CD4-positive, alpha-beta T cell treated with Interleukin-6 for 4 hours (primary cell): ENCODE measurements around the gene RTL10.

Source experiments
- DNase-seq: peaks from one replicate; pipeline ENCODE4 v3.0.0-alpha.2; 2020; ENCODE audit warnings: mixed read lengths

The RTL10 gene

DNA sequence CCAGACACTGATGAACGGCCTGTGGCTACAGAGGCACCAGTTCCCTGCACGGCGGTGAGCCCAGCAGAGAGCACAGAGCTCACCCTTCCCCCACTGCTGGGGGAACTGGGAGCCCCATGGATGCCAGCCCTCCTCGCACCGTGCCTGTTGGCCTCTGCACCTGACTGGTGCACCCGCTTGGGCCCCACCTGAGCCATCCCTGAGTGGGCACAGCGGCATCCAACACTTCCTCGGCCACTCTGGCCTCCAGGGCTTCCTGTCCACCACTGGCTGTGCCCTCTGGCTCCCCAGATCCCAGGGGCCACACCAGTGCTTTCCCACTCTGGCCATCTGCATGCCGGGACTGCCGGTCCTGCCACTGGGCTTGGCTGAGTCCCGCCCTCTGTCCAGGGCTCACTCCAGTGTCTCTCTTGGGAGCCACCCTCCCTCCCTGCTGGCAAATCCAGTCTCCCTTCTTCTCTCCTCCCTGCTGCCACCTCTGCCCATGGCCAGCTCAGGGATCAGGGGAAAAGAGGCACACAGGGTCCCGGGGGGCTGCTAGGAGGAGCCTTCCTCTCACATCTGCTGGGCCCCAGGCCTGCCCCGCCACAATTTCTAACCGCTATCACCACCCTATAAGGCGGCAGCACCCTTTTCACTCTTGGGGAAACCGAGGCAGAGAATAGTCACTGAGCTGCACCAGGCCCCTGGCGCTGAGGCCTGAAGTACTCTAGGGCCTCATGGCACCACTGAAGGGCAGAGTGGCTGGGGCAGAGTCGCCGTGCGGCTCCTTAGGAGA is 33.0 kb downstream of the RTL10 start:
- no peak for DNase-seq

DNA sequence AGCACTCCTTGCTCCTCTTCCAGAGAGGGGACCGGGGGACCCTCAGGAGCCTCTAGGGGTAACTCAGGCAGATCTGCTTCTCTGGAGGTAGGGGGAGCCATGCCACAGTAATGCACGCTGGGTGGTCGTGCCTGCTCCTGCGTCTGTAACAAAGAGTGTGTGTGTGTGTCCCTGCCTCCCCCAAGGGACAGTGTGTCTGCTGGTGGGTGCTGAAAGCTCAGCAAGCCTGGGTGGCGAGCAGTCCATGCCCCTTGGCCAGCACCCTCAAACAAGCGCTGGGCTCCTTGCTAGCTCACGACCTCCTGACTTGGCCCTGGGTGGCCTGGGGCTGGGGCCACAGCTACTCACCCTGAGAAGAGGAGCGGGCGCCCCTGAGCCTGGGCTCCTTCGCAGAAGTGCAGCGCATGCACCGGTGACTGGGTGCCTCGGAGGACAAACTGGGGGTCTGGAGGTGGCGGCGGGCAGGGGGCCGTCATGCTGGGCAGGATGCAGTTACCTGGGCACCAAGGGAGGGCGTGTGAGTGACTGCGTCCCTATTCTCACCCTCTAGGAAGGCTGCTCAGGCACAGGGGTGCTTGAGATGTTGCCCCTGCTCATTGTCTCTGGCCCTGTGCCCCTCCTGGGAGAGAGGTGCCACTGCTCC is 33.7 kb downstream of the RTL10 start:
- DNase-seq = no peak

DNA sequence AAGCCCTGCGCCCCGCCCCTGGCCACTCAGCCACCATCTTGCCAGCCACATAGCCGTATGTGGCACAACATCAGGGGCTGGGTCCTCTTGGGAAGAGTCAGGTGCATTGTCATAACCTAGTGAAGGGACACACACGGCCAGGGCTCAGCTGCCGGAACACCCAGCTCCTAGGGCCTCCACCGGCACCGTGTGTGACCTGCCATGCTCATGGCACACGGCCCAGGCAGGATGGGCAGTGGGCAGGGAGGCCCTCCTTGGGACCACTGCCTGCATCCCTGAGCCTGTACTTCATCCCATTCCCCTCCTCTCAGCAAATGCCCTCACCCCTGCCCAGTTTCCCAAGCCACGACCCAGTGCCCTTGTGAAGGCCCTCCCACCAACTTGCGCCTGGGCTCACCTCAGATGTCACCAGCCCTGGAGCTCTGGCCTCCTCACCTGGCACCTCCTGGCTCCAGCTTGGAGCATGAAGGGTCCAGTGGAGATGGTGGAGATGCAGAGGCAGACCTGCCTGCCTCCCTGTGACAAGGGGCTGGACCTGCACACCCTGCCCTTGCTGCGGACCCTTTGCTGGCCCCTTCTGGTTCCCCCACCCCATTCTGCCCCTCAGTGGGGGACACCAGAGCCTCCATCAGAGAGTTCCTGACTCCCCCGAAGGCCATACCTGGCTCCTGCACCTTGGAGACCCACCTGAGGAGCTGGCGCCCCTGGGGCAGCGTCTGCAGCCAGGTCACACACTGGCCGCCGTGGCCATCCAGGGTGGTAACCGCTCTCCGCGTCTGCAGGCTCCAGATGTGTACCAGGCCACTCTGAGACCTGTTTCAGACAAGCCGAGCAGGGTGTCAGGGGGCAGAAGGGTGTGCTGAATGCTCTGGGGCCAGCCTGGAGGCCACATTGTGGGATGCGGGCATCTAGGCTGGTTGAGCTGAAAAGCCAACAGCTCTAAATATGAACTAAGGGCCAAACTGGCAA is 34.5 kb downstream of the RTL10 start:
- DNase-seq = no peak

DNA sequence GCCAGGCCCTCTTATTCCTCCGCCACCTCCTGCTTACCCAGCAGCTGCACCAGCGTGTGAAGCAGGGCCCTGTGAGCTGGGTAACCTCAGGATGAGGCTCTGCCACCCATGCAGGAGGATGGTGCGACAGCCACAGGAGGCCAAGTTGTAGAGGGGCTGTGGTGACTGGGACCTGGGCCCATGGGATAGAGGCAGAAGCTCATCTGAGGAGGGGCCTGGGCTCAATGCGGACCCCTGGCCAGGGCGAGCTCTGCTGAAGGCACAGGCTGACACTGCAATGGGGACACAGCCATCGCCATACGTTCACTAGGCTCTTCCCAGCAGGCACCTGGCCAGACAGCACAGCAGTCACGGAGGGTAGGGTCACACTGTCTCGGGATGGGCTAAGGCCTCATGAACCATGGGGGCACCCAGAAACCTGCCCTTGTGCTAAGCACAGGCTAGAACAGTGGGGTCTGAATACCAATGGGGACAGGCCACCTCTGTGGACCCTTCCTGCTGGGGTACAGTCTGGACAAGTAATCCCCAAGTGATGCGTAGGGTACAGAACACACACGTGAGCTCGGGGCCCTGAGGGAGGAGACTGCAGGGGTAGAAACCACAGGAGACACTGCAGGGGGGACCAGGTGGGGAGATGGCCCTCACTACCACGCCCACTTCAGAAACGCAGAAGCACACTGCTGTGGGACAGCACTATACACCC is 35.3 kb downstream of the RTL10 start:
- DNase-seq = no peak

DNA sequence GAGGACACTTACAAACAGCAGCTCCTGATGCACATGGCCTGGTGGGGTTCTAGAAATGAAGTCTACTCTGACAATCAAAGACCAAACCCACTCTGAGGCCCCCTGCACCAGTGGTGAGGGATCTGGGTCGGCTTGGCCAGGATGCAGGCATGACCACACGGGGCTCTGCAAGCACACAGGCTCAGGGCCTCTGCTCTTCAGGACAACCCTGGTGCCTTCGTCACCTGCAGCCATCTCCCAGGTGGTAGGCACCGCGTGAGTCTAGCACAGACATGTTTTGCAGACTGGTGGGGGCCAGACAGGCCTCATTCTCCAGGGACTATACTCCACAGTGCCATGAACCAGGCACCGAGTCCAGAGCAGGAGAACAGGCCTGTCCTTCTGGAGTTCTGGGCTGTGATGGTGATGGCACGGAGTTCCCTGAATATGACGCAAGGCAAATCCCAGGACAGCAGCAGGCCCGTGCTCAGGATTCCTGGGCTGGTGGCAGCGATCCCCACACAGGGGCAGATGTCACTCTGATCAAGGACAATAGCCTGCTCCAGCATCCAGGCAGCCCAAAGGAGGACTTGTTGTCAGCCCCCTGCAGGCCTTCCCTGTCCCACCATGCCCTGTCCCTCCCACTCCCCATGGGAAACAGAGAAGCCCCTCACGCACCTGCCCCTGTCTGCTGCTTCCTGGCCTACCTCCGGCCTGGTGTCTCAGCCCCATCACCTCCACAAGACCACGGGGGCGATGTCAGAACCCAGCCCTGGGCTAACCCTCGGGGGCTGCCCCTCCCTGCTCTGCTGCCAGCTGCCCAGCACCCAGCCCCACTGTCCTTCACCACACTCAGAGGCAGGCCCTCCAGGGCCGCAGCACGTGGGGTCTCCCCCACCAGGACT is 36.1 kb downstream of the RTL10 start:
- DNase-seq = no peak

DNA sequence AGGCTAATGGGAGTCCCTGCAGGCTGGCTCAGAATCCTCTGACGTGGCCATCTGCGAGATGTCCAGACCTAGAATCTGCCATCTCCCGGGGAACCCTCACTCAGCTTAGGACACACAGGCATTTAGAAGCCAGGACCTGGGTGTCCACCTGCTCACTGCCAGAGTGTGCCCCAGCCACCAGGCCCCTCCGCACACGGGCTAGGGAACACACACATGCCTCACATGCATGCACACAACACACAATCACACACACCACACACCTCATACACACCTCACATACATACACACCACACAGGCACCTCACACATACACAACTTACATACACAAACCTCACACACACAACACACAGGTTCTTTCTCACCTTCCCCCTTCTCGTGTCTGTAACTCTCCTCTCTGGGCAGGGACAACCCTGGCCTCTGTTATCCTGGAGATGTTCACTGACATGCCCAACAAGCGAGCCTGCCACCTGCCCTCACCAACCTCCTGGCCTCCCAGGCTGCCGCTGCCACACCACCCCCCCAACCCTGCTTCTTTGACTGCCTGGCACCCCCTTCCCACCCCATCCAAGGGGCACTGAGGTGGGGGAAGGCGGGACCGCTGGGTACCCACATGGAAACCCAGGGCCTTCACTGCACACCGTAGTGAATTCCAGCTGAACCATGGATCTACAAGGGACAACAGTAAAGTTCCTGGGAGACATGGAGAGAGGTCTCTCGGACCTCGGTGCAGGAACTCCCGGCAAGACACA is 38.1 kb downstream of the RTL10 start:
- no peak for DNase-seq

DNA sequence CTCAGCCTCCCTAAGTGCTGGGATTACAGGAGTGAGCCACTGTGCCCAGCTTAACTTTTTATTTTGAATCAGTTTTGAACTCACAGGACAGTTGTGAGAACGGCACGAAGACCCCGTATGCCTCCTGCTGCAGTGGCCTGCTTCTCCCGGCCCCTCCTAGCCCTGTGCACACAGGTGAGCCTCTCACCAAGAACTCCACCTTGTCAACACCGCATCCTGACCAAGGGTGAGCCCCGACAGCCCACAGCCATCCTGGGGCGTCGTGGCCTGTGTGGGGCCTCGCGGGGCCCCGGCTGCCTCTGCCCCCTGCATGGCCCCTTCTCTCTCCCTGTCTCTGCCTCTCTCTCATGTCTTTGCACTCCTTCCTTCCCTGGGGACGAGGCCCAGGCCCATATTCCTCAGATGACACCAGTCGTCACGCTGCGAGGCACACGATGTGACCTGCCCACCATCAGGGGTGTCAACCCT is 38.8 kb downstream of the RTL10 start:
- DNase-seq = no peak

DNA sequence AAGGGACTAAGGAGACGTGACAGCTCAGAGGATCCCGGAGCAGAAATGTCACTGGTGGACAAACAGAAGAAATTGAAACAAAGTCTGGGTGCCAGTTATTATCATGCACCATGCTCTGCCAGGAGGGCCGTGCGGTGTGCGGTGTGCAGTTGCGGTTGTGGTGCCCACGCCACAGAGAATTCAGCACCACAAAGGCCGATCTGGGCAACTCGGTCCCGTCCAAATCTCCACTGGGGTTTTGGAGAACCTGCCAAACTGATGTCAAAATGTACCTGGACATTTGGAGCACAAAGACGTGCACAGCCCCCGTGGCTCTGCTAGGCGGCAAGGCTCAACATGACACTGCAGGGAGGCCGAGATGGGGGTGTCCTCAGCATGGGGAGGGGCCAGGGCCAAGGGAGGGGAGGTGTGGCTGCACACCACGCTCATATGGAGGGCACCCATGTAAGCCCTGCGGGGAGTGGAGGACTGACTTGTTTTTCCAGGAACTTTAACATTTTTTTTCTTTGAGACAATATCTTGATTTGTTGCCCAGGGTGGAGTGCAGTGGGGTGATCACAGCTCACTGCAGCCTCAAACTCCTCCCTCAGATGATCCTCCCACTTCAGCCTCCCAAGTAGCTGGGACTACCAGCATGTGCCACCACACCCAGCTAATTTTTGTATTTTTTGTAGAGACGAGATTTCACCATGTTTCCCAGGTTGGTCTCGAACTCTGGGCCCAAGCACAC is 39.4 kb downstream of the RTL10 start:
- DNase-seq = no peak

DNA sequence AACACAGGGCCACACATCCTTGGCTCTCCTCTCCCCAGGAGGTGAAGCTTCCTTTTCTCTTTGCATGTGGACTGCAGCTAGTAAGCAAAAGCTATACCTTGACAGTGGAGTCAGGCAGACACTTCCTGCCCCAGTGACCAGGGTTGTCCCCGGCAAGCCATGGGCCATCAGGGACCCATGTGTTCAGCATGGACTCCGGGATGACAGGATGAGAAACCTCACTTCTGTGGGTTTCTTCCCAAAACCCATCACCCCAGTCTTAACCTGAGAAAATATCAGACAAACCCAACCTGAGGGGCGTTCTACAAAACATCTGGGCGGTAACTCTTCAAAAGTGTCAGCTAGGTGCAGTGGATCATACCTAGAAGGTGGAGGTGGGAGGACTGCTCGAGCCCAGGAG is 40.2 kb downstream of the RTL10 start:
- no peak for DNase-seq

DNA sequence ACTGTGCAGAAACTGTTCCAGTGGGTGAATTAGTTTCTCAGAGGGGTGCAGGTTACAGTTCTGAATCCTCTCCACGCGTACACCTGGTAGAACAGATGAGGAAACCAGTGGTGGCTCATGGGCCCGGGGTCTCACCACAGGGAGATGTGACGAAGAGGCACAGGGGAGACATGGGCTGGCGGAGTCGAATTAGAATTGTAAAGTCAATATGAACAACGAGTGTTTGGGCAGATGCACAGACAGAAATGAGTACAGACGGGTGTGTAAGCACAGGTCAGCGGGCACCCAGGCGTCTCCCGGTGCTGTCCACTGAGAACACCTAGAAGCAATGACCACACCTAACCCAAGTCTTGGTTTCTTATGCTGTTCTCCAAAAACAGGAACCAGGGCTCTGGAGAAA is 41.8 kb downstream of the RTL10 start:
- DNase-seq = no peak

DNA sequence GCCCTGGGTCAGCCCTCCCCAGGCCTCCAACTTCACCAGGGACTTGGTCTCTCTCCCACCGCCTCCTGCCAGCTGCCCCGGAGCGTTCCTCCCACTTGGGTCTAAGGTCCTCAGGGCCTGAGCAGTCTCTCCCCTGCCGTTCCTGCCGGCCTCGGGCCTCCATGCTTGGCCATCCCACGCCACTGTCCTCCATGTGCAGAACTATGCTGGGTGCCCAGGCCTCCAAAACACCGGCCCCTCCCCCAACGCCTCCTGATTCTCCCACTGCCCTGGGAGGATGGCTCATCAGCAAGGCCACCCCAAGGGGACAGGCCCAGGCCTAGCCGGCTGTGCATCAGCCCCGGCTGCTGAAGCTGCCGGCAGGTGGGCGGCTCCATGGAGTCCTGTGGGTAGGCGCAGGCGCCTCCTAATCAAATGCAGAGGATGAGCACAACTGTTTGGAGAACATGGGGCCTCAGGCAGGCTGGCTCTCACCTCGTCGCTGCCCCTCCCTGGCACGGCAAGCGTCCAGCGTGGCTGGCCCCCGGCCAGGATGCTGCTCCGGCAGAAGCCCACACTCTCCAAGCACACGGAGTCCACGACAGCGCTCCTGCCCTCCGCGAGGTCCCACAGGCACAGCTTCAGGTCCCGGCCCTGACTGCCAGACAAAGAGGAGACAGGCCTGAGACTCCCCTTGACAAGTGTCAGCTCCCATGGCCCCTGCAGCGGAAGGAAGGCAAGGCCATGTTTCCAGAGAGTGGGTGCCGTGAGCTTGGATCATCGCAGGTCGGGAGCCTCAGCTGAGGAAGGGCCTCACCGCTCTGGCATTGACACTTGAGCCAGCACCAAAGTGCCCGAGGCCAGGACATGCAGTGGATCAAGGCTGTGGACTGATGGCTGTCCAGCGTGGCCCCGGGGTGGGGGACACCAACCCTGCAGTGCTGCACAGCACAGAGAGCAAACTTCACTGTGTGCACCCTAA is 42.6 kb downstream of the RTL10 start:
- DNase-seq = no peak

DNA sequence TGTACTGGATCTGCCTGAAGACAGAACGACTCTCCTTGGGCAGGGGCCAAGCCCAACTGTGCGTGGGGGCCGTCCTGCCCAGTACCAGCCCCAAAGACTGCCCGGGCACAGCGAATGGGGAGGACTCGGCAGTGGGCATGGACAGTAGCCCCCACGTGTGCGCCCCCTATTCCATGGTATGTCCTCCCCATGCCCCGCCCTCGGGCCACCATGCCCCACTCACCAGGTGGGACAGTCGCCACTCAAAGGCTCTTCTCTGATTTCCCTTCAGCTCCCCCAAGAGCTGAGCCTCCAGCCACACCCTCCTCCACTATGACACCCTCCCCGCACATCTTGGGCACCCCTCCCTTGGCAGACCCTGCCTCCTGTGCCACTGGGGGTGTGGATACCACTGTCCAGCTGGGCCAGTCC is 43.5 kb downstream of the RTL10 start:
- no peak for DNase-seq

DNA sequence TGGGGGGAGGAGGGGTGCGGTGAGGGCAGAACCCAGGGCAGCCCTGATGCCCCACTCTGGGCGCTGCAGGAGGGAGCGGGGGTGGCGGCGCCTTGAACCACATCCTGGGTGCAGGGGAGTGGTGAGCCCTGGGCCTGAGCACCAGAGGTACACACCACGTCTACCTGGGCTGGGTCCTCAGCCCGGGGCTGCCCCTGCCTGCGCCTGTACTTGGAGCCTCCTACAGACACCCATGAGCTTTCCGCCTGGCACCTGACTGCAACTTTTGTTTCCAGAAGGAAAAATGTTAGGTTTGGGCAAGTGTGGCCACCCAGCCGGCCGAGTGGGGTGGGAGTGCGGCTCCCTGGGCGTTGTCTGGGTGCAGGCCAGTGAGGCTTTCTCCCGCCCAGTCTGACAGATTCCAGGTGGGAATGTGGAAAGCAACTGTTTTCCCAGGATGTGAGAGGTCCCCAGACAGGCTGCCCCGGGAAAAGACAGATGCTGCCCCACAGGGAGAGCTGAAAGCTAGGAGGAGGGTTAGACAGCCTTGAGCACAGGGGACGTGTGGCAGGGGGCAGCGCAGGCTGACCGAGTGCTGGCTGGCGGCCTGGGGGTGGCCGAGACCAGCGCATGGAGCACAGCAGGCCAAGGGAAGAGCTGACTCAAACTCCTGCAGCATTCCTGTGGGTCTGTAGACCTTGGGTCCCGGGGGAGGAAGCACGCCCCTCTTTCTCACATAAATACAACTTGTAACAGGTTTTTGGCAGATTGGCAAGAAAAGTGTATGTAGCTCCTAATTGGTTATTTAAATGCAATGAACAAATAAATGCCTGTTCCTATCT is 44.1 kb downstream of the RTL10 start:
- DNase-seq = peak; percentile 35

DNA sequence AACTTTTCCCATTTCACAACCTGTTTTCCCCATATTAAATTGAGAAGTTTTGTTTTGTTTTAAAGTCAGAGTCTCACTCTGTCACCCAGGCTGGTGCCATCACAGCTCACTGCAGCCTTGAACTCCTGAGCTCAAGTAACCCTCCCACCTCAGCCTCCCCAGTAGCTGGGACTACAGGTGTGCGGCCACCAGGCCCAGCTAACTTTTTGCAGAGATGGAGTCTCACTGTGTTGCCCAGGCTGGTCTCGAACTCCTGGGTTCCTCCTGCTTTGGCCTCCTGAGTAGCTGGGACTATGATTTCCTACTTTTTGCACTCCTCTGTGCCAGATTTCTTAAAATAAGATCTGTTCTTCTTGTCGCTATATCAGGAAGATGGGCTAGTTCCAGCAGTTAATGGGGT is 44.9 kb downstream of the RTL10 start:
- no peak for DNase-seq

DNA sequence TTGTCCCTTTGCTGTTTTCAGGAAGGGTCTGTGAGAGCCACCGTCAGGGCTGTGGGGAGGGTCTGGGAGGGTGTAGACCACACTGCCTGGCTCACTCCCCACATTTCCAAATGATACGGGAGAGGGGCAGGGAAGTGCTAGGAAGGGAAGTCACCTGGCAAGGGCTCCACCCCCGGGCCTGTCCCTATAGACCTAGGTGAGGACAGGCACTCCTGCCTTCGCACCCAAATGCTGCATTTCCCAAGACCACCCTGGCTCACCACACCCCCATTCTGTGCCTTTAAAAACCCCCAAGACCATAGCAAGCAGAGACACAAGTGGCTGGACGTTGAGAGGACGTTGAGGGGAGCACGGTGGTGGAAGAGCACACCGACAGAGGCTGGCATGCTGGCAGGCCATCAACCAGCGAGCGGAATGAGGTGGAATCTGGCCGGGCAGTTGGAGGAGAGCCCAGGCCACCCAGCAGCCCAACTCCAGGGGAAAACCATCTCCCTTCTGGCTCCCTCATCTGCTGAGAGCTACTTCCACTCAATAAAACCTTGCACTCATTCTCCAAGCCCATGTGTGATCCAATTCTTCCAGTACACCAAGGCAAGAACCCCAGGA is 45.7 kb downstream of the RTL10 start:
- DNase-seq = no peak

DNA sequence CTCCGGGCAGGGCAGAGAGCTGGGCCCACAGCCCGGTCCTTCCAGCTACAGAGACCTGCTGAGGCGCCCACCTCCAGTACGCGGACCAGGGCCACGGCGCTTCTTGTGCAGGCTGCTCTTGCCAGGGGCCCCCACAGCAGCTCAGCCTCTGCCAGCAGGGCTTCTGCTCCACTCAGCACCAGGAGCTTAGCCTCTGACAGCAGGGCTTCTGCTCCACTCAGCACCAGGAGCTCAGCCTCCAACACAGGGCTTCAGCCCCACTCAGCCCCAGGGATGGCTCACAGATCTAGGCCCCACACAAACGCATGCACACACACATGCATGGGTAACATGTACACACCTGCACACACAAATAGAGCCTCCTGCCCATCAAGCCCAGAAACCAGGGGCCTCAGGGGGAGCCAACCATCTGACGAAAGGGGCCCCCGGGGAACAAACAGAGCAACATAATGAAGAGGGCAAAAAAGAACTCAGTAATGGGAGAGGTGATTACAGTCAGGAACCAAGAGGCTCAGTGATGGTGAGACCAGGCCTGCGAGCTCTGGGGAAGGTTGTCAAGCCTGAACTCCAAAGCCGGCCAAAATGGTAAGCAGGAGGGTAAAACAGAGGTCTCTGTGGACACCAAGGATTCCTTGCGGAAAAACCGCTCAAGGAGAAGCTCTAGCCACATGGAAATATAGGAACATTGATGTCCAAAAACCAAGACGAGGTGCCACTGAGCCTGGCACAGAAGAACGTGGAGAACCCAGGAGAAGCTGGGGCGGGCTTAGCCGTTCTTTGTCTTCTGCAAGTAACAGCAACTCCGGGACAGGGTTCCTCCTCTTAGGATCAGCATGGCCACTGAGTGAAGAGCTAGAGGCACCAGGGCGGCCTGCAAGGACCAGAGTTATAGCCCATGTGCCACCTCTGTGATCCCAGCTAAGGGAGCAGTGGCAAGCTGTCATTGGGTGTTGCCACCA is 46.5 kb downstream of the RTL10 start:
- no peak for DNase-seq
